ENCODE data around the gene HOXC13.

The HOXC13 gene

GRCh38 chr12:53994264-53995001 lies 55.8 kb downstream of the HOXC13 start:
- Histone ChIP-seq H3K4me1 (ENCODE audit: control insufficient read depth, insufficient read depth, low read length) (peaks cover 5% of the 10 kb centered on the region; the same call in 1 of the 2 replicates), H3K27me3 (ENCODE audit: control insufficient read depth, insufficient read depth, low read length) (peaks cover 100% of the 10 kb centered on the region), H3K9me3 (ENCODE audit: control insufficient read depth, insufficient read depth, low read depth, low read length) (no peaks in the 10 kb centered on the region), H3K27ac (ENCODE audit: low read depth, low read length) (no peak overlapping the region), H3K36me3 (ENCODE audit: control insufficient read depth, insufficient read depth, low read length) (no peaks in the 10 kb centered on the region), H3K4me3 (ENCODE audit: low read depth, low read length) (peak overlapping the region; percentile 44; the same call in 1 of the 2 replicates), H3K9ac (ENCODE audit: low read length) (peak overlapping the region; percentile 51)

GRCh38 chr12:53995002-53995377 lies 56.4 kb downstream of the HOXC13 start:
- Histone ChIP-seq H3K4me1 (ENCODE audit: control insufficient read depth, insufficient read depth, low read length) (peaks cover 5% of the 10 kb centered on the region; the same call in 1 of the 2 replicates), H3K36me3 (ENCODE audit: control insufficient read depth, insufficient read depth, low read length) (no peaks in the 10 kb centered on the region), H3K27ac (ENCODE audit: low read depth, low read length) (no peak overlapping the region), H3K9ac (ENCODE audit: low read length) (peak overlapping the region; percentile 51), H3K27me3 (ENCODE audit: control insufficient read depth, insufficient read depth, low read length) (peaks cover 100% of the 10 kb centered on the region), H3K4me3 (ENCODE audit: low read depth, low read length) (peak overlapping the region; percentile 44), H3K9me3 (ENCODE audit: control insufficient read depth, insufficient read depth, low read depth, low read length) (no peaks in the 10 kb centered on the region)

- Histone ChIP-seq H3K36me3 (ENCODE audit: control insufficient read depth, insufficient read depth, low read length) (no peaks in the 10 kb centered on the region), H3K27me3 (ENCODE audit: control insufficient read depth, insufficient read depth, low read length) (peaks cover 100% of the 10 kb centered on the region), H3K9me3 (ENCODE audit: control insufficient read depth, insufficient read depth, low read depth, low read length) (no peaks in the 10 kb centered on the region), H3K27ac (ENCODE audit: low read depth, low read length) (no peak overlapping the region), H3K9ac (ENCODE audit: low read length) (peak overlapping the region; percentile 51), H3K4me1 (ENCODE audit: control insufficient read depth, insufficient read depth, low read length) (peaks cover 5% of the 10 kb centered on the region; the same call in 1 of the 2 replicates), H3K4me3 (ENCODE audit: low read depth, low read length) (peak overlapping the region; percentile 44)
Measured at GRCh38 chr12:53995378-53996239, 57.0 kb downstream of the HOXC13 start.
